Mucosa of descending colon (tissue), 3 donors: ENCODE results near the gene FN3K. TPM values are rescaled to one million over a fixed set of nuclear protein-coding genes. Genes with fewer than 3 reads are reported as not detected.

Experiments
- ATAC-seq: fragments of 200-7000 bp; cut with Tn5 transposase; one replicate; pipeline ENCODE4 v1.9.1; 2020; ENCODE audit warnings: mild to moderate bottlenecking, moderate library complexity
- DNase-seq, 3 donors: peaks; one replicate each; pipeline ENCODE4 v3.0.0-alpha.2; 2020
- H3K36me3 ChIP-seq: fragments of 200-600 bp; one replicate; pipeline ENCODE4 v1.8.0; 2021; ENCODE audit warnings: low read depth, mild to moderate bottlenecking
- H3K4me1 ChIP-seq: fragments of 200-600 bp; one replicate; pipeline ENCODE4 v1.8.0; 2021; ENCODE audit warnings: low read depth, mild to moderate bottlenecking
- H3K4me3 ChIP-seq: fragments of 200-600 bp; one replicate; pipeline ENCODE4 v1.8.0; 2021; ENCODE audit warnings: mild to moderate bottlenecking
- H3K9me3 ChIP-seq: fragments of 200-600 bp; one replicate; pipeline ENCODE4 v1.8.0; 2021; ENCODE audit warnings: mild to moderate bottlenecking
- intact Hi-C, 2 donors: fragments of 100-400 bp; cut with DNase I in 1 of 2; cut with micrococcal nuclease in 1 of 2; formaldehyde crosslinking; loops; one replicate each; pipeline versions ENCODE4 v1.11.0 to v1.11.1; 2022; cut with DNase I, micrococcal nuclease
- total RNA-seq, 3 donors: library from RNA; stranded (reverse); fragmentation: NEBNext Ultra II Directional in 2 of 3; extraction: Animal tissue kit (Norgen Biotek cat#: 25700) in 2 of 3; gene quantifications; one replicate each; pipeline versions ENCODE4 v1.2.1 to v1.2.4, GENCODE V29; 2021 to 2023
- TF ChIP-seq, protein P1 (sequence below): fragments of 200-600 bp; IDR thresholded peaks from one replicate; pipeline ENCODE4 v1.8.0; 2022; ENCODE audit warnings: antibody characterized with exemption, mild to moderate bottlenecking
- donor health status: DM: no; HTN: no; CAD: no; lungs with moderate emphysema.
- donor health status: DM: no; HTN: no; CAD: no.
- donor health status: DM: no; HTN: yes; CAD: no.

Gene FN3K
- total RNA-seq, 3 donors from 2014 or later = 39.4 to 45.5 (median 40.8) TPM

DNA sequence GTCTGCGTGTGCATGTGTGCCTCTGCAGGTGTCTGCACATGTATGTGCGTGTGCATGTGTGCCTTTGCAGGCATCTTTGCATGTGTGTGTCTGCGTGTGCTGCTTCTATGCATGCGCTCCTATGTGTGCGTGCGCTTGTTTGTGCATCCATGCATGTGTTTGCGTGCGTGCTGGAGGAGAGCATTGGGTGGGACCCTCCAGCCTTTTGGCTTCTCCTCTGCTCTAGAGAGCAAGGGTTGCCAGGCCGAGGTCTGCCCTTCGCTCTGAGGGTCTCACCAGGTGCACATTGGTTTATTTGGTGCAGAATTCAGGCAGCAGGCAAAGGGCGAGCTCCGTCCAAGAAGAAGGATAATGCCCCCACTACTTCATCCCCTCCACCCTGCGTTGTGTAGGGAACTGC, 35.9 kb upstream of the FN3K start:
- Histone ChIP-seq H3K36me3 (peaks cover 5% of the 10 kb centered on the region), H3K4me3 (no peak overlapping the region), H3K4me1 (peaks cover 37% of the 10 kb centered on the region), H3K9me3 (peaks cover 5% of the 10 kb centered on the region)
- DNase-seq (peak in 1 of 3 donors; percentile 29), ATAC-seq (no peak)
- TF ChIP-seq, protein P1, sequence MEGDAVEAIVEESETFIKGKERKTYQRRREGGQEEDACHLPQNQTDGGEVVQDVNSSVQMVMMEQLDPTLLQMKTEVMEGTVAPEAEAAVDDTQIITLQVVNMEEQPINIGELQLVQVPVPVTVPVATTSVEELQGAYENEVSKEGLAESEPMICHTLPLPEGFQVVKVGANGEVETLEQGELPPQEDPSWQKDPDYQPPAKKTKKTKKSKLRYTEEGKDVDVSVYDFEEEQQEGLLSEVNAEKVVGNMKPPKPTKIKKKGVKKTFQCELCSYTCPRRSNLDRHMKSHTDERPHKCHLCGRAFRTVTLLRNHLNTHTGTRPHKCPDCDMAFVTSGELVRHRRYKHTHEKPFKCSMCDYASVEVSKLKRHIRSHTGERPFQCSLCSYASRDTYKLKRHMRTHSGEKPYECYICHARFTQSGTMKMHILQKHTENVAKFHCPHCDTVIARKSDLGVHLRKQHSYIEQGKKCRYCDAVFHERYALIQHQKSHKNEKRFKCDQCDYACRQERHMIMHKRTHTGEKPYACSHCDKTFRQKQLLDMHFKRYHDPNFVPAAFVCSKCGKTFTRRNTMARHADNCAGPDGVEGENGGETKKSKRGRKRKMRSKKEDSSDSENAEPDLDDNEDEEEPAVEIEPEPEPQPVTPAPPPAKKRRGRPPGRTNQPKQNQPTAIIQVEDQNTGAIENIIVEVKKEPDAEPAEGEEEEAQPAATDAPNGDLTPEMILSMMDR = no peak
- intact Hi-C loops = no loop called here

DNA sequence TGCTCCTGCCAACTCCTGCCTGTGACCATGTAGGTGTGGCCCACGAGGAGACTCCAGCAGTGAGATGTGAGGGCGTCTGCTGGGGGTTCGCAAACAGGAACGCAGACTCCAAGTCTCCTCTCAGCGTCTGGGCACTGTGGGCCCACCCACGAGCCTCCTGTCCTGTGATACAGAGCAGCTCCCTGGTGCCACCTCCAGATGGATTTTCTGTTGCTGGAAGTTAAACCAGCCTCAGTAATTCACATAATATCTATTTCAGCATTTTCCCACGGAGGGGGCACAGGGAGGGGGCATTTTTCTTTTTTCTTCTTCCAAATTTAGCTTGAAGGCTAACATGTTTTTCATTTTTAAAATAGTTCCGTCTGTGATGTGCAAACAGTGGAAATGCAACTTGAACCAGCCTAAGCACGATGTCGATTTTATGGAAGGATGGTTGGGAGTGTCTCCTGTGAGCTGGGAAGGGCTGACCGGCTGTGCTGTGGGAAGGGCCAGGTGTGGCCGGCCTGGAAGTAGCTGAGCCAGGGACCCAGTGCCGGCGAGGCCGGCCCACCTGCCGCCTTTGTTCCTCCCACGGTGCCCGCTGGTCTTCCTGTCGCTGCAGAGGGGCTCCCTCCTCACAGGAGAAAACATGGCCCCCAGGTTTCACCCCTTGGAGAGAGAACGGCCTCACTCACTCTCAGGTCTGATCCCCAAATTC, 33.0 kb upstream of the FN3K start:
- ATAC-seq (peak; percentile 64), DNase-seq (peak; percentile 82 to 85 (median 83))
- Histone ChIP-seq H3K4me3 (no peak overlapping the region), H3K4me1 (peaks cover 32% of the 10 kb centered on the region), H3K9me3 (no peaks in the 10 kb centered on the region), H3K36me3 (peaks cover 5% of the 10 kb centered on the region)
- TF ChIP-seq, protein P1 = no peak
- intact Hi-C loops = no loop called here

DNA sequence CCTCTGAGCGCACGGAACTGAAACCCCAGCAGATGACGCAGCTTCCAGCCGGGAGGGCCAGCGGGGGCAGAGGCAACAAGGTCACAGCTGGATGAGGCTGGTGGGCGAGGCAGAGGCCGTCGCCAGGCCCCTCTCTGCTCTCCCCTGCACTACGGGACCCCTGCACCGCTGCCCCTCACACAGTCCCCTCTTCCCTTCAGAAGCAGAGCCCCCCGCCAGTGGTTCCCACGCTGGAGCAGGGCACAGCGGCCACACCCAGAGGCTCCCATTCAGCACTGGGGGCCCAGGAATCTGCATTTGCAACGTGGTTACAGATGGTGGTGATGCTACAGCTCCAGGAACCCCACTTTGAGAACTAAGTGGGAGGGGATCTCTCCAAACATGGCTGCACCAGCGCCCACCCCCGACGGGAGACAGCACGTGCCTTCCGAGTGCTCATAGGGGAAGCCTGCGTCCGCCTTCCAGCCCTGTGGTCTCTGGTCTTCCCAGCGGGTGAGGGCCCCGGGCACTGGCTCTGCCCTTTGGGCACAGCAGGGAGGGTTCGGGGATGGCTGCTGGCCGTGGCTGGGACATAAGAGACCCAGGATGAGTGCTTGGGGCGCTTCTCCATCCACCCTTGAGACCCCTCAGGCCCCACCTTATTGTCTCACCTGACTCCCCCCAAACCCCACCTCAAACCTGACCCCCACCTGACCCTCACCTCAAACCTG, 32.2 kb upstream of the FN3K start:
- intact Hi-C loops = no loop called here
- peaks cover 5% of the 10 kb centered on the region for H3K36me3 ChIP-seq
- H3K4me3 ChIP-seq = no peak overlapping the region
- DNase-seq (peak in 2 of 3 donors; percentile 62 to 67), ATAC-seq (no peak)
- peaks cover 31% of the 10 kb centered on the region for H3K4me1 ChIP-seq
- TF ChIP-seq, protein P1 = no peak
- H3K9me3 ChIP-seq = no peaks in the 10 kb centered on the region

DNA sequence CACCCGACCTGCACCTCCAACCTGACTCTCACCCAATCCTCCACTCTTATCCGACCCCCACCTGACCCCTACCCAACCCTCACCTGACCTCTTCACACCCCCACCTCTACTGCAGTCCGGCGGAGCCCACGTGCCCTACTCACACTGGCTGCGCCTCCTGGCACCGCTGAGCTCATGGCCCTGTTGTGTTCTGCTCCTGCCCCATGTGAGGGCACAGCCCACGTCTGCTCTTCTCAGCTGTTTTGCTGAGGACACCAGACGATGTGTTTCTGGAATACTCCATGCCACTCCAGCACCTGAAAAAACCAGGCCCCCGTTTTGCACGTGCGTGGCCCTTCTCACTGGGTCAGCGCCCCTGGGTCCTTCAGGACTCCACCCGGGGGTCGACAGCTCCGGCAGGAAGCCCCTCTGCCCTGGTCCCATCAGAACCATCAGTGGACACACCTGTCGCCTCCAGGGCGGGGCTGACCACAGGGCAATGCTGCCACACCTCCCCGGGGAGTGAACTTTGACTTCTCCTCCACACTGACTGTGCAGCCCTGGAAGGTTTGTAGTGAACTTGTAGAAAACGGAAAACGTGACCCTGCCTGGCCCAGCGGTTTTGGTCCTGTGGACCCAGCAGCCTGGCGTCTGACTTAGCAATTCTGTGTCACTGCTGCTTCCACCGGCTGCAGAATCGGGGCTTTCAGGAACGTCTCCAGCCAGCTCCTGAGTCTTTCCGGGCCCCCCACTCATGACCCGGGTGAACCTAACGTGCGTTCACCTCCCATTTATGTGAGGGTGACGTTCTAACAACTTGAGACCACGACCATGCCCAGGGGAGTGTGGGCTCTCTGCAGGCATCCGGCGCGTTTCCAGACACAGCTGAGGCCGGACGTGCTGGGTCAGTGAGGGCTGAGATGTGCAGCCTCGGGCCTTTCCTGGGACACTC, 31.2 kb upstream of the FN3K start:
- TF ChIP-seq, protein P1 = no peak
- H3K4me3 ChIP-seq = no peak overlapping the region
- H3K36me3 ChIP-seq = no peaks in the 10 kb centered on the region
- peak; percentile 87 to 95 (median 88) for DNase-seq
- peaks cover 29% of the 10 kb centered on the region for H3K4me1 ChIP-seq
- intact Hi-C loops = loop anchor here in 1 of 2 donors (2.0 kb wide), 1 partner anchor 49 kb away; no protein-coding TSS in a partner anchor
- ATAC-seq = peak; percentile 83
- no peaks in the 10 kb centered on the region for H3K9me3 ChIP-seq

DNA sequence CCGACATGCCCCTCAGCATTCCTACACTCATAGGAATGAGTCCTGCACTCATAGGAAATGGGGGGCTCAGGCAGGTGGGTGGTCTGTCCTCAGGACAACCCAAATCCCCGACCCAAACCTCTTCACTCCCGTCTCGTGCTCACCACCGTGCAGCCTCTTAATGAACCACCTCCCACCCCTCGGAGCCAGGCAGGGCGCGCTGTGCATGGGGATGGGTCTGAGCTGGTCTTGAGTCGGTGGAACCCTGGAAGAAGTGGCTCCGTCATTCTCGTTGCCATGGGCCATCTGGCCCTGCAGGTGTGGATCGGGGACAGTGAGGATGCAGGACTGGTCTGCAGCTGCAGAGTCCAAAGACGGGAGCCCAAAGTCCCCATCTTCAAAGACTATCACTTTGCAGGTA, 30.5 kb upstream of the FN3K start:
- DNase-seq = peak in 1 of 3 donors; percentile 55
- Histone ChIP-seq H3K4me1 (peaks cover 28% of the 10 kb centered on the region), H3K4me3 (no peak overlapping the region), H3K9me3 (no peaks in the 10 kb centered on the region), H3K36me3 (no peaks in the 10 kb centered on the region)
- no peak for ATAC-seq
- TF ChIP-seq, protein P1 = no peak
- intact Hi-C loops = loop anchor here in 1 of 2 donors (2.0 kb wide), 1 partner anchor 50 kb away; no protein-coding TSS in a partner anchor
